CD14-positive monocyte (primary cell): ENCODE measurements around the gene PVRIG. TPM values are rescaled to one million over a fixed set of nuclear protein-coding genes. Genes with fewer than 3 reads are reported as not detected.
"Not testable (repeated sequence)": the region's sequence is repeated elsewhere in the genome, so short reads cannot be mapped to it uniquely, and the experiment has no call there.

Source experiments
- DNase-seq, 3 donors: peaks; one replicate each; pipeline ENCODE4 v3.0.0-alpha.2; 2011 to 2022
- H2AFZ ChIP-seq: 2 replicates; pipeline ENCODE4 v1.6.0; 2012; ENCODE audit warnings: mild to moderate bottlenecking, low read depth, low read length, inconsistent platforms; ENCODE audit not compliant: insufficient read depth, poor library complexity, severe bottlenecking
- H3K27ac ChIP-seq, 2 donors: 1 replicate in 1 of 2; 2 replicates in 1 of 2; pipeline ENCODE4 v1.5.1; 2012 to 2013; ENCODE audit warnings: low read length in 2 of 2, control low read depth in 1 of 2, inconsistent platforms in 1 of 2, low read depth in 1 of 2, mild to moderate bottlenecking in 1 of 2
- H3K27me3 ChIP-seq, 2 donors: one replicate each; pipeline versions ENCODE4 v1.6.0 to v1.6.1; 2011 to 2013; ENCODE audit warnings: low read length in 2 of 2; ENCODE audit not compliant: control insufficient read depth in 2 of 2, insufficient read depth in 2 of 2
- H3K36me3 ChIP-seq, 2 donors: replicated peaks in 1 of 2; 1 replicate in 1 of 2; 2 replicates in 1 of 2; pipeline versions ENCODE4 v1.5.1 to v1.6.1; 2012 to 2013; ENCODE audit warnings: low read length in 2 of 2, control low read depth in 1 of 2, inconsistent platforms in 1 of 2, mild to moderate bottlenecking in 1 of 2; ENCODE audit not compliant: insufficient read depth in 2 of 2, control insufficient read depth in 1 of 2
- H3K4me1 ChIP-seq, 2 donors: 1 replicate in 1 of 2; 2 replicates in 1 of 2; pipeline versions ENCODE4 v1.5.1 to v1.6.1; 2012 to 2013; ENCODE audit warnings: low read length in 2 of 2, control low read depth in 1 of 2, inconsistent platforms in 1 of 2, mild to moderate bottlenecking in 1 of 2, moderate library complexity in 1 of 2; ENCODE audit not compliant: insufficient read depth in 2 of 2, control insufficient read depth in 1 of 2
- H3K4me2 ChIP-seq: replicated peaks from 2 replicates; pipeline ENCODE3; 2012; ENCODE audit warnings: low read length, moderate library complexity, mild to moderate bottlenecking; ENCODE audit not compliant: poor library complexity, severe bottlenecking; ENCODE audit errors: extremely low read depth
- H3K4me3 ChIP-seq, 3 experiments: fragments of 200-600 bp in 1 of 3; sonication (generic) in 1 of 3; replicated peaks in 1 of 3; 1 replicate in 2 of 3; 2 replicates in 1 of 3; pipeline ENCODE4 v1.5.1; 2011 to 2013; ENCODE audit warnings: low read length in 3 of 3, mild to moderate bottlenecking in 3 of 3, control low read depth in 2 of 3, low read depth in 2 of 3, inconsistent platforms in 1 of 3, moderate library complexity in 1 of 3
- H3K79me2 ChIP-seq: 2 replicates; pipeline ENCODE4 v1.6.0; 2012; ENCODE audit warnings: mild to moderate bottlenecking, control low read depth, inconsistent platforms, low read length, moderate library complexity; ENCODE audit not compliant: insufficient read depth
- H3K9ac ChIP-seq: 2 replicates; pipeline ENCODE4 v1.6.0; 2017; ENCODE audit warnings: low read length, mild to moderate bottlenecking; ENCODE audit not compliant: insufficient read depth, poor library complexity, severe bottlenecking
- H3K9me3 ChIP-seq, 2 donors: replicated peaks in 1 of 2; 1 replicate in 1 of 2; 2 replicates in 1 of 2; pipeline versions ENCODE4 v1.5.1 to v1.6.1; 2012 to 2013; ENCODE audit warnings: low read length in 2 of 2, control low read depth in 1 of 2; ENCODE audit not compliant: control insufficient read depth in 1 of 2, insufficient read depth in 1 of 2
- H4K20me1 ChIP-seq: 2 replicates; pipeline ENCODE4 v1.6.0; 2012; ENCODE audit warnings: mild to moderate bottlenecking, low read length, control low read depth, moderate library complexity; ENCODE audit not compliant: insufficient read depth
- H3K27ac Mint-ChIP-seq, 7 donors: one replicate each; pipeline ENCODE4 v1.8.0; 2020; ENCODE audit warnings: mild to moderate bottlenecking in 7 of 7, mixed read lengths in 7 of 7, moderate library complexity in 6 of 7, inconsistent platforms in 2 of 7
- H3K27me3 Mint-ChIP-seq, 3 donors: one replicate each; pipeline ENCODE4 v1.8.0; 2021 to 2022; ENCODE audit warnings: low read depth in 3 of 3, mild to moderate bottlenecking in 3 of 3, mixed read lengths in 3 of 3, moderate library complexity in 3 of 3, inconsistent platforms in 1 of 3
- H3K36me3 Mint-ChIP-seq, 2 donors: one replicate each; pipeline ENCODE4 v1.8.0; 2020; ENCODE audit warnings: mixed read lengths in 2 of 2, inconsistent platforms in 1 of 2, mild to moderate bottlenecking in 1 of 2
- H3K4me1 Mint-ChIP-seq: one replicate; pipeline ENCODE4 v1.8.0; 2020; ENCODE audit warnings: mild to moderate bottlenecking, mixed read lengths
- H3K4me3 Mint-ChIP-seq, 2 donors: one replicate each; pipeline ENCODE4 v1.8.0; 2020; ENCODE audit warnings: mild to moderate bottlenecking in 2 of 2, mixed read lengths in 2 of 2, moderate library complexity in 1 of 2
- H3K9me3 Mint-ChIP-seq, 7 donors: one replicate each; pipeline ENCODE4 v1.8.0; 2020 to 2022; ENCODE audit warnings: mixed read lengths in 7 of 7, mild to moderate bottlenecking in 6 of 7, moderate library complexity in 6 of 7, inconsistent platforms in 2 of 7
- WGBS: methylation state at CpG from one replicate; pipeline ENCODE4 v1.1.5; 2013; ENCODE audit warnings: missing lambda C conversion rate; ENCODE audit not compliant: insufficient coverage; 5-methylcytosine and 5-hydroxymethylcytosine counted together
- intact Hi-C, 2 donors: fragments of 100-400 bp; cut with micrococcal nuclease; formaldehyde crosslinking; loops; one replicate each; pipeline versions ENCODE4 v1.15.0 to v1.15.1; 2023
- polyA plus RNA-seq, 3 donors: library from polyadenylated mRNA; depleted of rRNA in 1 of 3; unstranded in 2 of 3; stranded (reverse) in 1 of 3; fragments of 300-500 nt in 2 of 3; fragments of >200 nt in 1 of 3; fragmentation: Illumina TruSeq in 2 of 3; gene quantifications; 1 replicate in 2 of 3; 2 replicates in 1 of 3; pipeline ENCODE4 v1.2.3, GENCODE V29; 2012 to 2021

PVRIG gene
- polyA plus RNA-seq, 3 donors = 0.27 to 0.38 TPM; not detected in 1

DNA sequence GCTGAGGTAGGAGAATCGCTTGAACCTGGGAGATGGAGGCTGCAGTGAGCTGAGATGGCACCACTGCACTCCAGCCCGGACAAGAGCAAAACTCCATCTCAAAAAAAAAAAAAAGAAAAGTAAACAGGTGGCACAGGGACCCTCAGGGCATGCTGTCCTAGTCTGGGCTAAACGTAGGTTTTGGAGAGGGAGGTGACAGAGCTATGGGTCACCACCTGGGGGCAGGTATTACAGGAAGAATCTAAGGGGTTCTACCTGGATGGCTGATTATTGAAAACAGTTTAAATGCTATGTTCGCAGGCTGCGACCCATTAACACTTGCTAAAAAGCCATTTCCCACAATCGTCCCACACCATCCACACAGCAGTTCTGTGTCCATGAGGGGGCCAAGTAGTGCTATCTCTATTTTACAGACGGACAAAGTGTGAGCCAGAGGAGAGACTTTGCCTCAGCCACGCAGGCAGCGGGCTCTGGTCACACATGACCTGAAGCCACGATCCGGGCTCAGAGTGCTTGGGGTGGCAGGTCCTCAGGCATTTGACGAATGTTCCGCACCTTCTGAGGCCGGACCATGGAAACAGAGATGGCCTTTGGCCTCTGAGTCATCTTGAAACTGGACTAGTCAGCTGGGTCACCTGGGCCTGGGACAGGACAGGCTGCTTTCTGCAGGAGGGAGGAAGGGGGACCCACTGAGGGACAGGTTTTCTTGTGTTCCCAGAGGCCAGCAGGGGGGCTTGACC lies 49.7 kb downstream of the PVRIG start:
- H3K36me3 ChIP-seq, H3K27ac ChIP-seq, H3K36me3 Mint-ChIP-seq, DNase-seq, H3K27me3 ChIP-seq, H3K4me3 Mint-ChIP-seq, H3K4me1 ChIP-seq, H3K9me3 Mint-ChIP-seq, H3K9ac ChIP-seq, H3K27ac Mint-ChIP-seq, H3K9me3 ChIP-seq, H3K4me3 ChIP-seq, H3K4me2 ChIP-seq, H4K20me1 ChIP-seq, H2AFZ ChIP-seq, H3K79me2 ChIP-seq: not testable (repeated sequence)
- peaks cover 13% of the 10 kb centered on the region for H3K4me1 Mint-ChIP-seq
- intact Hi-C loops = loop anchor here (10.0 kb wide), 1 partner anchor 75 kb away; no protein-coding TSS in a partner anchor
- WGBS = 94% methylated on average over 8 of the region's 14 CpGs
- peaks cover 13 to 25% (median 19%) of the 10 kb centered on the region in 3 donors for H3K27me3 Mint-ChIP-seq

DNA sequence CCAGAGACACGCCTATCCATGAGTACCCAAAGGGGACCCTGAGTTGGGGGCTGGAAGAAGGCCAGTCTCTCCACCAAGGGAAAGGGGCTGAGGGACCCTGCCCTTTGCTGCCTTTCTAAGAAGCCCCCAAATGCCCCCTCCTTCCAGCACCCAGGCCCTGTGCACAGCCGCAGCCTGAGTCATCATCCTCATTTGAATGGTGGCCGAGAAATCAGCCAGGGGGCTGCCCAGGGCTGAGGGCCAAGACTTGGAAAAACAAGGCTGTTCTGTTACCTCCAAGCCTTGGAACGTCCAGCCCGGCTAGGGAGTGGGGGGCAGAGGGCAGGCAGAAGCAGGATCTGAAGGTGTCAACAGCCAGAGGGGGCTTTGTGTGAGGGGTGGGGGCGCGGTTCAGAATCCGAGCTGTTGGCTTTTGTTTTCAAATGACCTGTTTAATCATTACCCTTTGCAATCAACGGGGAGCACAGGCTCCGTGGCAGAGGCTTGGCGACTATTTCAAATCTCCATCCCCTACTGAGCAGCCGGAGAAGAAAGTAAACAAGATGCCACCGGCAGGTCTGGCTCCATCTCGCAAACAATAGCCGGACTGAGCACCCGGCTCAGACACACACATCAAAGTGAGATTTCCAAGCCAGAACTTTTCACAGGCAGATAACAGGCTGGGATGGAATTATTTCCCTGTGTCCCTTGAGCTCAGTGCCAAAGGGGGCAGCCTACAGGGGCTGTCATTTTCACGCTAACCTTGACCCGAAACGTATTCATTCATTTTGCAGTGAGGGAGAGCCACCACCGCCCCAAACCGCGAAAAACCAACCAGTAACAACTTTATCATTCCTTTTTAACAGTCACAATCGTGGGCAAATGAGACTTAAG lies 50.5 kb downstream of the PVRIG start:
- H3K4me3 Mint-ChIP-seq = peak overlapping the region in 1 of 2 donors; percentile 84
- WGBS = 81% methylated on average over 10 of the region's 23 CpGs
- not testable (repeated sequence) for DNase-seq, H4K20me1 ChIP-seq, H3K4me1 ChIP-seq, H3K9me3 ChIP-seq, H3K27ac Mint-ChIP-seq, H3K9me3 Mint-ChIP-seq, H3K79me2 ChIP-seq, H3K27me3 ChIP-seq, H2AFZ ChIP-seq, H3K9ac ChIP-seq, H3K4me3 ChIP-seq, H3K4me2 ChIP-seq, H3K36me3 ChIP-seq, H3K27ac ChIP-seq, H3K36me3 Mint-ChIP-seq
- intact Hi-C loops = loop anchor here (10.0 kb wide), 1 partner anchor 75 kb away; no protein-coding TSS in a partner anchor
- peaks cover 17% of the 10 kb centered on the region for H3K4me1 Mint-ChIP-seq
- peaks cover 13 to 25% (median 19%) of the 10 kb centered on the region in 3 donors for H3K27me3 Mint-ChIP-seq

Other genes starting within 250 kb of the PVRIG start
- not detected for gene AZGP1, start 243.9 kb upstream of the PVRIG start, polyA plus RNA-seq
- 10 to 100 TPM; 10.4 to 24.3 (median 10.7) TPM for gene ZKSCAN1, start 204.4 kb upstream of the PVRIG start, polyA plus RNA-seq
- 1 to 10 TPM; 1.5 to 4.6 (median 4.4) TPM for gene ZSCAN21, start 170.2 kb upstream of the PVRIG start, polyA plus RNA-seq
- 10 to 100 TPM in 1 of 3 donors, 1 to 10 TPM in 2; 7.1 to 13.4 (median 8.9) TPM for gene ZNF3, start 138.2 kb upstream of the PVRIG start, polyA plus RNA-seq
- gene COPS6, start 131.0 kb upstream of the PVRIG start, polyA plus RNA-seq = 100 to 1,000 TPM in 2 of 3 donors, 10 to 100 TPM in 1; 77.1 to 119 (median 109) TPM
- 10 to 100 TPM in 1 of 3 donors, 1 to 10 TPM in 2; 6.9 to 61.1 (median 8.8) TPM for gene MCM7, start 118.6 kb upstream of the PVRIG start, polyA plus RNA-seq
- 10 to 100 TPM; 10.5 to 13.1 (median 12.6) TPM for gene AP4M1, start 118.3 kb upstream of the PVRIG start, polyA plus RNA-seq
- gene TAF6, start 100.6 kb upstream of the PVRIG start, polyA plus RNA-seq = 10 to 100 TPM in 2 of 3 donors, 1 to 10 TPM in 1; 9.6 to 28.9 (median 11.0) TPM
- 1 to 10 TPM; 6.2 to 6.8 (median 6.2) TPM for gene CNPY4, start 100.3 kb upstream of the PVRIG start, polyA plus RNA-seq
- under 1 TPM; 0.57 to 0.81 (median 0.59) TPM for gene MBLAC1, start 93.0 kb upstream of the PVRIG start, polyA plus RNA-seq
- gene LAMTOR4, start 71.0 kb upstream of the PVRIG start, polyA plus RNA-seq = 100 to 1,000 TPM; 533 to 754 (median 621) TPM
- gene TRAPPC14, start 61.2 kb upstream of the PVRIG start, polyA plus RNA-seq = 10 to 100 TPM in 1 of 3 donors, 1 to 10 TPM in 2; 1.0 to 38.4 (median 1.6) TPM
- under 1 TPM in 1 of 3 donors, not detected in 2; 0.31 TPM for gene GAL3ST4, start 51.3 kb upstream of the PVRIG start, polyA plus RNA-seq
- gene GPC2, start 42.6 kb upstream of the PVRIG start, polyA plus RNA-seq = under 1 TPM in 1 of 3 donors, not detected in 2; 0.91 TPM
- under 1 TPM in 2 of 3 donors, not detected in 1; 0.39 TPM for gene STAG3, start 42.0 kb upstream of the PVRIG start, polyA plus RNA-seq
- gene SPDYE3, start 87.8 kb downstream of the PVRIG start, polyA plus RNA-seq = 1 to 10 TPM in 1 of 3 donors, under 1 TPM in 1, not detected in 1; 0.58 to 1.2 TPM
- gene PILRB, start 138.2 kb downstream of the PVRIG start, polyA plus RNA-seq = 10 to 100 TPM in 1 of 3 donors, 1 to 10 TPM in 2; 1.7 to 62.6 (median 2.2) TPM
- 100 to 1,000 TPM; 316 to 491 (median 364) TPM for gene PILRA, start 153.5 kb downstream of the PVRIG start, polyA plus RNA-seq
- 1 to 10 TPM in 2 of 3 donors, under 1 TPM in 1; 0.60 to 1.9 (median 1.2) TPM for gene ZCWPW1, start 208.8 kb downstream of the PVRIG start, polyA plus RNA-seq
- 10 to 100 TPM in 1 of 3 donors, 1 to 10 TPM in 2; 2.9 to 43.2 (median 3.3) TPM for gene MEPCE, start 209.9 kb downstream of the PVRIG start, polyA plus RNA-seq
- 10 to 100 TPM in 2 of 3 donors, 1 to 10 TPM in 1; 8.1 to 35.0 (median 14.6) TPM for gene PPP1R35, start 216.5 kb downstream of the PVRIG start, polyA plus RNA-seq
- gene SPACDR, start 244.3 kb downstream of the PVRIG start, polyA plus RNA-seq = 1 to 10 TPM in 1 of 3 donors, under 1 TPM in 1, not detected in 1; 0.40 to 2.5 TPM